ENCODE measurements around the gene HNF4A. TPM values are rescaled to one million over a fixed set of nuclear protein-coding genes. Genes with fewer than 3 reads are reported as not detected.

The HNF4A gene
- total RNA-seq, 1 experiment from 2014 or later = 0.13 TPM

DNA sequence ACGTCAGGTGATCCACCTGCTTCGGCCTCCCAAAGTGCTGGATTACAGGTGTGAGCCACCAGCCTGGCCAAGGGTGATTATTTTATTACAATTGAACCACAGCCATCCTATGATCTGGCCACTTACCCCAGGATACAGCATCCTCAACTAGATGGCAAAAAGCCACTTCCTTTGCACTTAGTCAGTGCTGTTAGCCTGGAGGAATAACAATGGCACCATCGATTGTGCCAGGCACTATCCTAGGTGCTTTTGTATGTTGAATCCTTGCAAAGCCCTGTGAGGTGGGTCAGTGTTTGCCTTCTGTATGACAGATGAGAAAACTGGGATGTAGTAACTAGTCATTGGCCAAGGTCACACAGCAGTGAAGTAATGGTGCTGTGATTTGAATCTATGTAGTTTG is 109.0 kb downstream of the HNF4A start:
- POLR2A ChIA-PET (ENCODE audit: unreplicated experiment) = no interaction called here
- intact Hi-C loops (cut with micrococcal nuclease; ENCODE audit: unreplicated experiment) = loop anchor here (10.0 kb wide), 3 partner anchors 150 to 1020 kb away; partner anchors contain the start of gene FITM2
- no TSS peak for BruUV-seq (replicated peaks)
- Histone ChIP-seq H3K4me1 (replicated peaks; ENCODE audit: insufficient read depth) (no peaks in the 10 kb centered on the region), H3K79me2 (ENCODE audit: low read depth) (no peaks in the 10 kb centered on the region), H4K20me1 (ENCODE audit: insufficient read depth) (no peaks in the 10 kb centered on the region), H2AFZ (no peak overlapping the region), H3K9me2 (ENCODE audit: insufficient read depth) (no peaks in the 10 kb centered on the region), H3K36me3 (ENCODE audit: low read depth) (no peaks in the 10 kb centered on the region), H3K4me2 (no peak overlapping the region), H3F3A (ENCODE audit: insufficient read depth, low read depth) (no peaks in the 10 kb centered on the region), H3K9me3 (ENCODE audit: insufficient read depth, low read depth) (no peaks in the 10 kb centered on the region), H3K27ac (no peak overlapping the region), H3K4me3 (no peak overlapping the region), H3K27me3 (ENCODE audit: insufficient read depth, low read depth) (no peaks in the 10 kb centered on the region)
- no peak for DNase-seq
- no peak for TF ChIP-seq EZH2 (IDR thresholded peaks at IDR 0.05; ENCODE audit: low read depth)
- TF ChIP-seq CTCF (conservative IDR thresholded peaks at IDR 0.05) = no peak
- CTCF ChIA-PET = no interaction called here

GRCh38 chr20:44465001-44465560 is 109.6 kb downstream of the HNF4A start:
- Histone ChIP-seq H3K4me1 (replicated peaks; ENCODE audit: insufficient read depth) (no peaks in the 10 kb centered on the region), H3K4me3 (no peak overlapping the region), H2AFZ (no peak overlapping the region), H3K27me3 (ENCODE audit: insufficient read depth, low read depth) (no peaks in the 10 kb centered on the region), H4K20me1 (ENCODE audit: insufficient read depth) (no peaks in the 10 kb centered on the region), H3K9me2 (ENCODE audit: insufficient read depth) (no peaks in the 10 kb centered on the region), H3K79me2 (ENCODE audit: low read depth) (no peaks in the 10 kb centered on the region), H3K27ac (no peak overlapping the region), H3F3A (ENCODE audit: insufficient read depth, low read depth) (no peaks in the 10 kb centered on the region), H3K4me2 (no peak overlapping the region), H3K9me3 (ENCODE audit: insufficient read depth, low read depth) (no peaks in the 10 kb centered on the region), H3K36me3 (ENCODE audit: low read depth) (no peaks in the 10 kb centered on the region)
- ChIA-PET POLR2A (ENCODE audit: unreplicated experiment) (no interaction called here), CTCF (no interaction called here)
- no TSS peak for BruUV-seq (replicated peaks)
- no peak for TF ChIP-seq EZH2 (IDR thresholded peaks at IDR 0.05; ENCODE audit: low read depth)
- no peak for TF ChIP-seq CTCF (conservative IDR thresholded peaks at IDR 0.05)
- intact Hi-C loops (cut with micrococcal nuclease; ENCODE audit: unreplicated experiment) = loop anchor here (10.0 kb wide), 3 partner anchors 150 to 1020 kb away; partner anchors contain the start of gene FITM2
- DNase-seq = no peak

DNA sequence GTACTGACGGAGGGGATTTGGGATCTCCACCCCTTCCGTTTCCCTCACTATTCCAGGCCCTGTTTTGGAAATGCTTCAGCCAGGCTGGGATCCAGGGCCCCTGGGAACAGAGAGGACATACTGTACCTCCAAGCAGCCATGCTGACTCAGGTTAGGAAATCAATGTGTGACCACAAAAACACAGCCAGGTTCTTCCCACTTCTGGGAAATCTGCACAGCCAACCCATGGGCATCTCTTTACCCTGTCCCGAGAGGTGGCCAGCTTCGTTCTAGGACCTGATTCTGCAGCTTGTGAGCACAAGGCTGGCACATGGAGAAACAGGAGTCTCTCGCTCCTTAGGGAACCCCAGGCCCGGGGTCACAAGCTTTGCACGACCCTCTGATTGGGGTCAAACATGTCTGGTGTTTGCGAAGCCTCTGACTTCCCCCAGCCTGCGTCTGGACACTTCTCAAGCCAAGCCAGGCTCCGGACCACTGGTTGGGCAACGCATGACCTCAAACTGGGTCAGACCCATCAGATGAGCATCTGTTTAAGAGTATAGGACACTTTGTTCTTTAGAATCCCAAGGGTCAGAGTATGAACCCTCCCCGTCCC is 111.9 kb downstream of the HNF4A start:
- TF ChIP-seq EZH2 (IDR thresholded peaks at IDR 0.05; ENCODE audit: low read depth) (no peak), CTCF (conservative IDR thresholded peaks at IDR 0.05) (no peak)
- H3K4me2 ChIP-seq = no peak overlapping the region
- no peaks in the 10 kb centered on the region for H3K9me3 ChIP-seq (ENCODE audit: insufficient read depth, low read depth)
- DNase-seq = no peak
- ChIA-PET POLR2A (ENCODE audit: unreplicated experiment) (no interaction called here), CTCF (no interaction called here)
- no peaks in the 10 kb centered on the region for H3F3A ChIP-seq (ENCODE audit: insufficient read depth, low read depth)
- no peaks in the 10 kb centered on the region for H3K36me3 ChIP-seq (ENCODE audit: low read depth)
- H3K27me3 ChIP-seq (ENCODE audit: insufficient read depth, low read depth) = no peaks in the 10 kb centered on the region
- no peaks in the 10 kb centered on the region for H3K79me2 ChIP-seq (ENCODE audit: low read depth)
- no peak overlapping the region for H2AFZ ChIP-seq
- H3K4me3 ChIP-seq = no peak overlapping the region
- H4K20me1 ChIP-seq (ENCODE audit: insufficient read depth) = no peaks in the 10 kb centered on the region
- BruUV-seq (replicated peaks) = no TSS peak
- no peak overlapping the region for H3K27ac ChIP-seq
- H3K4me1 ChIP-seq (replicated peaks; ENCODE audit: insufficient read depth) = no peaks in the 10 kb centered on the region
- no peaks in the 10 kb centered on the region for H3K9me2 ChIP-seq (ENCODE audit: insufficient read depth)
- intact Hi-C loops (cut with micrococcal nuclease; ENCODE audit: unreplicated experiment) = loop anchor here (10.0 kb wide), 3 partner anchors 153 to 1023 kb away; partner anchors contain the start of gene FITM2

Data from PC-9 (cell line).